Stimulated activated CD4-positive, alpha-beta T cell treated with anti-CD3 and anti-CD28 coated beads, Interleukin-15, amount 100 ng/mL, for 24 hours (primary cell): Measurements from ENCODE around the gene CEP72.
"Not testable (repeated sequence)": the region's sequence is repeated elsewhere in the genome, so short reads cannot be mapped to it uniquely, and the experiment has no call there.

Experiments used
- DNase-seq: peaks from one replicate; pipeline ENCODE4 v3.0.0-alpha.2; 2020

Gene CEP72

GRCh38 chr5:600886-601541, 11.1 kb upstream of the CEP72 start:
- no peak for DNase-seq

- no peak for DNase-seq
Measured at GRCh38 chr5:601771-602465, 10.2 kb upstream of the CEP72 start.

- DNase-seq, result no peak
Measured at GRCh38 chr5:602466-603035, 9.6 kb upstream of the CEP72 start.

GRCh38 chr5:603081-603998, 8.8 kb upstream of the CEP72 start:
- DNase-seq, result no peak

GRCh38 chr5:604391-604831, 7.7 kb upstream of the CEP72 start:
- no peak for DNase-seq

- not testable (repeated sequence) for DNase-seq
Measured at GRCh38 chr5:605090-605489, 7.0 kb upstream of the CEP72 start.

- DNase-seq, result no peak
Measured at GRCh38 chr5:606061-606460, 6.1 kb upstream of the CEP72 start.

GRCh38 chr5:606526-607399, 5.4 kb upstream of the CEP72 start:
- no peak for DNase-seq

- DNase-seq, result no peak
Measured at GRCh38 chr5:607541-608428, 4.4 kb upstream of the CEP72 start.

GRCh38 chr5:608429-609370, 3.4 kb upstream of the CEP72 start:
- no peak for DNase-seq

GRCh38 chr5:609506-609905, 2.6 kb upstream of the CEP72 start:
- no peak for DNase-seq

GRCh38 chr5:610011-610743, 2.0 kb upstream of the CEP72 start:
- no peak for DNase-seq

- no peak for DNase-seq
Measured at GRCh38 chr5:610744-611730, 1.1 kb upstream of the CEP72 start.

GRCh38 chr5:612498-613424, 621 bp downstream of the CEP72 start:
- peak; percentile 51 for DNase-seq

- no peak for DNase-seq
Measured at GRCh38 chr5:616484-617039, 4.4 kb downstream of the CEP72 start.

GRCh38 chr5:617896-618295, 5.8 kb downstream of the CEP72 start:
- no peak for DNase-seq
